Hematopoietic multipotent progenitor cell treated with erythropoietin and hydrocortisone succinate and interleukin-3 and kit ligand, for 4 days (in vitro differentiated cells): ENCODE data around the gene GATB.
A peak's percentile ranks its signal among the peaks of the same experiment; 100 is the strongest.

Experiments
- DNase-seq: peaks from one replicate; pipeline ENCODE4 v3.0.0-alpha.2; 2015

Gene GATB

DNA sequence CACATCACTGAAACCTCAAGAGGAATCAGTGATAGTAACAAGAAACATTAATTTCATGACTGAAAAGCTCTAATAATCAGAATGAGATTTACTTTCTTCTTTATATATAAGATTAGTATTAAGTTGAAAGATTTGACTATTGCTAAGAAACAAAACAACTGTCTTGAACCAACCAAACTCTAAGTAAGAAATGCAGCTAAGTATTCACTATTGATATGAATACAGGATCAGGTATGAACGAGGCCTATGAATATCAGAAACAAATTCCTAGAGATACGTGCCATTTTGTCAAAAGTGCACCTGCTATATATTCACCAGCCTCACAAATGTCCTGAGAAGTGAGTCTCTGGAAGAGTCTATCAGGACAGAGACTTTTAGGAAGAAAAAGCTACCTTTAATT, 32.1 kb downstream of the GATB start:
- no peak for DNase-seq

DNA sequence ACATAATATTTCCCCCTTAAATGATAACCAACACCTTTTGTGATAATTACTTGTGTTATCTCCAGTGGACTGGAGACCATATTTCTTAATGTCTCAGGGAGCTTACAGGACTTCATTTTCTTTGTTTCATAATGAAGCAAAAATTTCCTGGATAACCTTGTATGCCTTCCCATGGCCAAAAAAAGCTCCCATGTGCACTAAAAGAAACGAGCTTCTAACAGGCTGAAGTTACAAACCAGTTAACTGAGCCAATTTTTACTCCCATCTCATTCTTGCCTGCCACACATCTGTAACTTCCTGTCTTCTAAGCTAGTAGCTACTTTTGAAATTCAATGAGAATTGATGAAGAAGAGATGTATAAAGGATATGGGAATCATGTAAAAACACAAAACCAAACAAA, 32.8 kb downstream of the GATB start:
- no peak for DNase-seq

DNA sequence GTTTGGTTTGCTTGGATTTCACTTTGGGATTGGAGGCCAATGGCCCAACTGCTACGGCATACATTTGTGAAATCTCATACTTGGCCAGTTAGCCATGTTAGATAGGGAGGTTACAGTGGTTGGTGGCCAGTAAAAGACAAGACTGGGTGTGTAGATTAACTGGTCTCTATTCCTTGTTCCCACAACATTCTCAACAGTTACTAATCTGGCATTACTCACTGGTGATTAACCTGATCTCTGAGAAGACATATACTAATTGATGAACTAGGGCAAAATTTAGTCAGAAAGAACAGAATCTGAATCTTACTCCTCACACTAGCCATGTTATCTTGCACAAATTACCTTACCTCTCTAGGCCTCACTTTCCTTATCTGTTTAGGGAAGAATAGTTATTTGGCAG, 33.4 kb downstream of the GATB start:
- no peak for DNase-seq

DNA sequence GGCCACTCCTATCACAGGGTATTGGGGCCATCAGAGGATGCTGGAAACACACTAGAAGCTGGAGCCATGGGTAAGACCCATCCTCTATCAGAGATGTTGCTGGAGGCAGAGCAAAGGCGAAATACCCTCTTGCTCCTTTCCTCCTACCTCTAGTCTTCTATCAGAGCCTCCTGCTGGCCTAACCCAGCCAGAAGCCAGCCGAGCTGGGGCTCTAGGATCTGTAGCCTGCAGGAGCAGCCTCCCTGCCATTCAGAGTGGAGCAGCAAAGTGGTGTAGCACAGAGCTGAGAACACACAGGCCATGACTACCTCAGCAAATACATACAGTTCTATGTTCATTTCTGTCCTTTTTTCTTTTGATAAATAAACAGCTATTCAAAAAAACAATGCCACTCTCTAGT, 35.7 kb downstream of the GATB start:
- no peak for DNase-seq

DNA sequence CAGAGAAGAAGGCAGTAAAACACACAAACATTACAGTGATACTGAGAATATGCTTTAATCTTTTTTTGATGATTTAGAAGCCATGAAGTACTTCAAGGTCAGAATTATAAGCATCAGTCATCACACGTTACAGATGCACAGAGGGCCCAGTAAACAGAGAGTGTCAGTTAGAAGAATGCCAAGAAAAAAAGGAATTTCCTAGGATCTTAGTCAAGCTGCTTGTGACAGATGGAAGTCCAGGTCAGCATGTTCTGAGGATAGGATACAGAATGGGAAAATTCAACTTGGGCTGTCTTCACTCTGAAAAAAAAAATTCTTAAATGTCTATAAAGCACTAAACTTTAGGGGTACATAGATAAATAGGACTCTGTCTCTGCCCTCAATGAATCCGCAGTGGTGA, 38.9 kb downstream of the GATB start:
- no peak for DNase-seq

DNA sequence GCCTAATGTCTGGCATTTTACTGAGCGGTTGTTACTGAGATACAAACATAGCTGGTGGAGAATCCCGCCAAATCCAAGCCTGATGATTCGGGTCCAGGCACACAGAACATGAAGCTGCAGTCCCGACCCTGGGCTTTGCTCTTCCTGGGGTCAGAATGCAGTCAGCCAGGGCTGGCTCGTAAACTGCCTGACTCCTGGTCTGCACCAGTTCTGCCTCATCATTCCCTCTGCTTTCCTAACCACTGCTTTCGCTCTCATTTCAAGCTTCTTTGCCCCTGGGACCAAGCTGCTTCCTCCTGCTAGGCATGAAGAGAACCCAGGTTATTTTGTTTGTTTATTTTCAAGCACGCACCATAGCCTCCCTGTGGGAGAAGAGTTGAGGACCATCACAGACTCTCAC, 39.3 kb downstream of the GATB start:
- no peak for DNase-seq

DNA sequence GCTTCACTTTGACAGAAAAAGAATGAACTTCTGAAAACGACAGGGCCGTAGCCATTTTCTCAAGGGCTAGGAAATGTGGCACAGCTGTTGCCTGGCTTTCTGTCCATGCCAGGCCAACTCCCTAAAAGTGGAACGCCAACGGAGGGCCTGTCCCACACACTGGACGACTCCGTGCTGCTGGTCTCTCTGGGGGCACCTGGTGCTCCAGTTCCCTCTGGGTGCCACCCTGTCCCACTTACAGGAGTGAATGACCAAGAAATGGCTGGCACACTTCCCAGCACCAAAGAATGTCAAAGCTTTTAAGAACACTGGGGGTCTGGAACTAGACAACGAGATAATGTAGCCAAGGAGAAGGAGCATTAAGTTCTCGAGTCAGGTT, 40.9 kb downstream of the GATB start:
- DNase-seq: no peak

DNA sequence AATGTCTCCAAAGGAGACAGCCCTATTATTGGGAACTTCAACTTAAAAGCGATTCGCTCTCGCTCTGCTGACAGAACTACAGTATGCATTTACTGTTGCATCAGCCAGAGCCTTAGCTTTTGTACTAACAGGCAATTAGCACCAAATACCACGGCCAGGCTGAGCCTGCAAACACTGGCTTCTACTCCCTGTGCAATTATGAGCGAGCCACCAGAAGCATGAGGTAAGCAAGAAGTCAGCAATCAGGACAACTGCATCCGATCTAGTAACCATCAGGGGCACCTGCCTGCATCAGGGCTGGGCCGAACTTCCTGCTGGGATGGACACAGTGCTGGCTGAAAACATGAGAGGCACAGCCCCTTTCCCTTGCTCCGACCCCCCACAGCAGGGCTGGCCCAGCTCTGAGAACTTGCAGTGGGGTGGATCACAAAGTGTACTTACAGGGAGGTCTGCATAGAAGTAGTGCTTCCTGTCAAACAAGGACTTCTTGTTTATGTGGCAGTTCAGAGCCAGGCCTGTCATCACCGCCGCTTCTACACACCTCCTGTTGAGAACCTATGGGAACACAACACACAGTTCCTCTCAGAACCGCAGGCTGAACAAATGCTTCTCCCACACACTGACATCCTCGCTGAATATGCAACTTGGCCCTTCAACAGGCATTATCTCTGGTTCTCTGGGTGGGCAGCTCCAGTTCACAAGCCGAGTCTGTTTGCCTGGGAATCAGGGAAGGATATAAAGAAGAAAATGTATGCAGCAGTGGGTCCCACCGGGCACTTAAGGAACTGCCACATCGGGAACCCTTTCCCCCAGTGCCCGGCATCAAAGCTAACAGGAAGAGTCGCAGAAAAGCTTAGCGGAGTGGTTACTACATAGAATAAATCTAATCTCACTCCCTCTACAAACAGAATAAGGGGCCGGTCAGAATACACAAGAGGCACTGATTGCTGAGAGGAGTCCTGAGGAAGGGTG, 41.5 kb downstream of the GATB start:
- no peak for DNase-seq

DNA sequence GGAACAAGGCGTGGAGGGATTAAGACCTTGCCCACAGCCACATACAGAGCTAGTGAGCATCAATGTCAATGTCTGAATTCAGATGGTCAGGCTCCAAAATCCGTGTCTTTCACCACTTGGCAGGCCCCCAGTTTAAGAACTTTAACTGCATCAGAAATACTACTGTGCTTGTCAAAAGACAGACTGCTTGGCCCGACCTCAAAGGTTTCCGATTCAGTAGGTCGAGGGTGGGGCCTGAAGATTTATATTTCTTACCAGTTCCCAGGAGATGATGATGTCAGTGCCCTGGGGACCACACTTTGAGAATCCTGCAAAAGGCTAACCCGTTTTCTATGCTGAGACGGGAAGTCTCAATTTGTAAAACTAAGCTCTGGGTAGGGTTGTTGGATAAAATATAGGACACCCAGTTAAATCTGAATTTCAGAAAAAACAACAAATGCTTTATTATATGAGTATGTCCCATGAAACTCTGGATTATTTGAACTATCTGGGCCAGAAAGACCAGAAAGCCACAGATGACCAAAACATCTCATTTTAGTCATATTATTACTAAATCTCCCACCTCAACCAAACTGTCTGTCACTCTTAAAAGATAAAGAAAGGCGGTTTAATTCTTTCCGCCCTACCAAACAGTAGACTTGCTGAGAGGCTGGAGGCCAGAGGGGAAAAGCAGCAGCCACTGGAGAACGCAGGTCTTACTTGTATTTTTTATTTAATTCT, 42.7 kb downstream of the GATB start:
- no peak for DNase-seq

DNA sequence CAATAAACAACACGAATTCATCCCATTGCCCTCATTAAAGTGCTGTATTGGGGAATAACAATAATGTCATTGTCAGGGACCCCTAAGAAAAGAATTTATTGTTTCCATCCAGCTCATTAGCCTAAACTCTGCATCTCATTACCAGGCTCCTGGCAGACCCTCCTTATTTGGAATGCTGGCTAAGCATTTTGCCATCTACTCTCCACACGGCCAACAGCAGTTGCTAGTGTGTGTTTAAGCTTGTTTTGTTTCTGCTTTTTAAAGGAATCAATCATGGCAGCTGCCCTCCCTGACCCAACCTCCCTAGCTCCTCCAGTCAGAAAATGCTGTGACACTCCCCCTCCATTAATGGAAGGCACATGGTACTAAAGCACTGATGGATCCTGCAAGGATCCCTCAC, 43.5 kb downstream of the GATB start:
- DNase-seq: no peak

DNA sequence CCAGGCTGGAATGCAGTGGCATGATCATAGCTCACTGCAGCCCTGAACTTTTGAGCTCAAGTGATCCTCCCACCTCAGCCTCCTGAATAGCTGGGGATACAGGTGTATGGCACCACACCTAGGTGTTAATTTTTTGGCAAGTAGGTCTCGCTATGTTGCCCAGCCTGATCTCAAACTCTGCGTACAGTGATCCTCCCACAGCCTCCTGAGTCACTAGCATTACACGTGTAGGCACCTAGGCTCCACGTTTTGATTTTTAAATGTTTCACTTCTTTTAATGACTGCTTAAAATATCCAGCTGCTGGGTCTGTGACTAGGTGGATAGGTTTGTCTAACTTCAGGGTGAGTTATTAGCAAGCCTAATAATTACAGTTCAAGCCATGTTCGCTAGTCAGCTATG, 44.5 kb downstream of the GATB start:
- no peak for DNase-seq

DNA sequence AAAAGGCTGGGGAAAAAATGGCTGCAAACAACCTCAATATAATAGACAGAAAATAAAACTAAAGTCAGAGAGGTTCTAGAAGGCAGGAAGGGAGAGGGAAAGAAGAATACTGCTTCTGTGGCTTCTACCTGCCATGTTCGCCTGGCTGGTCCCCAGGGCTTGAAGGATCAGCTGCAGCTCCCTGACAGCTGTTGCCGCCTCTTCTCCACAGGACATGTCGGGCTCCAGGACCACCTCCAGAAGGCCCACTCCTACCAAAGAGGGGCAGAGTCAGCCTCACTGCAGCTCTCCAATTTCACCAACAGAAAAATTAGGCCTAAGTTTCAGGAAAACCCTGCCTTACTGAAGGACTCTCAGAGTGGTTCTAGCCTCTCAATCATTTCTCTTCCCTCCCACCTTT, 44.9 kb downstream of the GATB start:
- DNase-seq: no peak

DNA sequence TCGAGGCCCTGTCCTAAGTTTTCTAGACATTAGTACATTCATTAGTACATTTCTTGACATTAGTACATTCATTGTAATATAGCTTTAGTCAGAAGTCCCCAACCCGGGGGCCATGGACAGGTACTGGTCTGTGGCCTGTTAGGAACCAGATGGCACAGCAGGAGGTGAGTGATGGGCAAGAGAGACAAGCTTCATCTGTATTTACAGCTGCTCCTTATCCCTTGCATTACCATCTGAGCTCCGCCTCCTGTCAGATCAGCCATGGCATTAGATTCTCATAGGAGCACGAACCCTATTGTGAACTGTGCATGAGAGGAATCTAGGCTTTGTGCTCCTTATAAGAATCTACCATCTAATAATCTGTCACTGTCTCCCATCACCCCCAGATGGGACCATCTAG, 48.0 kb downstream of the GATB start:
- no peak for DNase-seq

DNA sequence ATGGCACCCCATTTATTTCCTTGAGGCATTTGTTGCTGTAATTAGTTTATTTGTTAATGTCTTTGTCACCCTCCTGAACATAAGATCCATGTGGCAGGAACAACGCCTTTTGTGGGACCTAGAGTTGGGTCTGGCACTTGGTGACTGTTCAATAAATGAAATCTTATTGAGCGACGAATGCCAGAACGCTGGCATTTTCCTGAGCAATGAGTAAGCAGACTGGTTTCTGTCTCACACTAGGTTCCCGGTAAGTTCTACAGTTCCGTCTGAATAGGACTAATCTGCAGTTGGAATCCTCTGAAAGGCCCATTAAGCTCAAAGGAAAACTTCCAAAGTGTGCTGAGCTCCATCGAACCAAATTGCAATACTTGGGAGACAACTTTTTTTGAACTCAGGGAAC, 49.2 kb downstream of the GATB start:
- DNase-seq: no peak

DNA sequence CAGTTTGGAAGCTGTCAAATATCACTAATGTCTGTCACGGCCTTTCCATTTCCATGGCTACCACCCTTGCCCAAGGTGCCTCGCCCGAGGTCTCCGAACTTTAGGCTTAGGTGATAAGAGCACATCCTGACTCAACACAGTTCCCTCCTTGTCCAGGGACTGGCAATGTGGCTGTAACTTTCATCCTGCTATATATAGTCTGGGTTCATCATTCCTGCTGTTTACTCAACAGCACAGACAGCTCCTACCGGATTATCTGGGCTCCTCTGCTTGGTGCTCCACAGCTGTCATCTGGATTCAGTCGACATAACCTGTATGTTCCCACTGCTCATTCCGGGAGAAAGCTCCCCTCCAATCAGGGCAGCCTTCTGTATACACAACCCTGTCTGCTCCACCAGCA, 51.2 kb downstream of the GATB start:
- DNase-seq: no peak

DNA sequence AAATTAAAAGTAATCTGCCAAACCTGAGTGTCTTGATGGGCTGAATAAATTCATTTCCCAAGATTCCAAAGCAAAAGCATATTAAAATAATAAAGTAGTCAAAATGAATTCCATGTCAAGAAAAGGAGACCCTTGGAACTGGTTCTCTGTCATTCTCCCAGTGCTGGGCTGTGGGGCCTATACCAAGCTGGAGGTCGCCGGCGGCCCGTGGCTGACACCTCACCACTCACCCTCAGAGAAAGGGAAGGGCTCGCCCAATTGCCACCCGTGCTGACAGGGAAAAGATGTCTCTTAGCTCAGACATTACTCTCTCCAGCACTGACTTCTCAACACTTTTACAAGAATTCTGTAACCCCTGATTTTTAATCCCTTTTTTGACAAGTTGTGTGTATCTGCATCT, 51.7 kb downstream of the GATB start:
- no peak for DNase-seq

DNA sequence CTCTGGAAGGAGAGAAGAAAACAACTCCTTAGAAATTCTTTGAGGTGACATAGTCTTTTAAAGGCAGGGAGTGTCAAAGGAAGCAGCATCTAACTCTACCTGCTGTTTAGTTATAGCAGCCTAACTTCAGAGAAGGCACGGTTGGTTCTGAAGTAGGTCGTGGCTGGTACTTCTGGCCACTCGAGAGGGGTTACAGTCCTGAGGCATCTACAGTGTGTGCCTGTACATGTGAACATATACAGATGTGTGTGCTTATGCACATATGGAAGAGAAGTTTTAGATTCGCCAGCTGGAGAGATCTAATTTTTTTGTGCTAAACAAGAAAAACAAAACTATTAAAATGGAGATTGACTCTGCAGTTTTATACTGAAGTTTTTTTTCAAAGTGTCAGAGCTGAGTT, 52.7 kb downstream of the GATB start:
- DNase-seq: no peak

DNA sequence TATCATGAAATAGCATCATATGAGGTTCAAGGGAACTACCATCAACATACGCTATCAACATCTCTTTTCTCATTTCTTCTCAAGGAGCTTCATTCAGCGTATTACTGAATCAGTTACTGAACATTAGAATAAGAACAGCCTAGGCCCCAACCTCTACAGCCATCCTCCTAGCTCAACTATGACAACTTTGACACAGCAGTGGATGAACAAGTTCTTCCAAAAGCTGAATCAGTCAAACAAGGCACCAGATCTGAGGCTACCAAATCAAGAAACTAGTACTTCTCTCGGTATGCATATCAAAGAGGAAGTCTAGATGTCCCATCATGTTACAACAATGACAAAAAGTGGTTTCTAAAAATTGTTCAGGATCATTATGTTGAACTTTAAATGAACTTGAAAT, 57.4 kb downstream of the GATB start:
- DNase-seq: no peak

DNA sequence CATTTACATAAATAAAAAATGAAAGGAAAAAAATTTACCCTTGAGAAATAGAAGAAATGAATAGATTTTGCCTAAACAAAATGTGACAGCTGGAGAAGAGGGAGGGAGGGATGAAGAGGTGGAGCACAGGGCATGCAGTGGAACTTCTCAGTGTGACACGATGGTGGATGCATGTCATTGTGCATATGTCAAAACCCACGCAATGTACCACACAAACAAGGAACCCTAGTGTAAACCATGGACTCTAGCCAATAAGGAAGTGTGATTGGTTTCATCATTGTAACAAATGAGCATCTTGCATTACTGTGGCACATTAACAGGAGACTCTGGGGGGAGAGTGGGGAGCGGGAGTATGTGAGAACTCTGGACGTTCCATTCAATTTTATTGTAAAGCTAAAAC, 58.6 kb downstream of the GATB start:
- peak; percentile 10 for DNase-seq

DNA sequence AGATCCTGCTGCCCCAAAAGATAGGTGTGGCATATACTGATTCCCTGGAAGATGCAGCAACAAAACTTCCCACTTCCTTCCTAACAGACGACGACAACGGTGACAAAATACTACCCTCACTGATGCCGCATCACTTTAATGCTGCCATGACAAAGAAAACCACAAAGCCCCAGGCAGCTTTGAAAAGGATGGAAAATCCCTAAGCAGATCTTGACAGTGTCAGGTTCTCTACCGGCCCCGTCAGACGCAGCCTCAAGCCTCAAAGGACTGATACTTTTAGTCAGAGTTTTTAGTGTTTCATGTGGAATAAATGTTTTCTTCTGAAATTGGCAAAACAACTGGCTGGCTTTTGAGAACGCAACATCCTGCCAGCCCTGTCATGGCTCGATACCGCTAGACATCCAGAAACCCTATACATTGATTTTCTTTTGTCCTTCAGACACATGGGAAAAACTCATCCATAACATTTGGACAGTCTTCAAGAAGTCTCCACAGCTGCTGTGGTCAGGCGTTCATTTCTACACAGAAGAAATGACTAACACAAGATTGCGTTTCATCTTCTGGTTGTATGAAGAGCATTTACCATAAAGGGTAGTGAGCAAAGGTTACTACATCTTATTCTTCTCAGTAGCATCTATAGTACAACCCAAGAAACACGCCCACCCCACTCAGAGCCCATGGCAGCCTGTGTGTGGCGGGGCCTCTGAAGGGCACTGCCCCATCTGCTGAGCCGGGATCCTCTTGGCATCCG, 60.1 kb downstream of the GATB start:
- DNase-seq: no peak

DNA sequence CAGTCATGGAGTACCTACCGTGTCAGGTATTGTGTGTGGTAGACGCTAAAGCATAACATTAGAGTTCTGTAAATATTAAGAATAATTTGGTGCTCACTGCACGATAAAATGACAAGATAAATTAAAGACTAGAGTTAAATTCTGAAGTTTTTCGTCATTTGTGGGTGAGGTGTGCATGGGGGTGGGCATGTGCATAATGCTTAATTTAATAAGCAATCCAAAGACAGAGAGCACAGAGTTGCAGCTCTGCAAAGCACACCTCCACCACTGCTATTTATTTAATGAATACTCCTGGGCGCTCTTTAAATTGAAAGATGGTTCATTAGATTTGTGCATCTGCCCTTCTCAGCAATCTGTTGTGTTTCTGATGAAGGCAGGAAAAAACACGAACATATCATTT, 62.6 kb downstream of the GATB start:
- DNase-seq: no peak

DNA sequence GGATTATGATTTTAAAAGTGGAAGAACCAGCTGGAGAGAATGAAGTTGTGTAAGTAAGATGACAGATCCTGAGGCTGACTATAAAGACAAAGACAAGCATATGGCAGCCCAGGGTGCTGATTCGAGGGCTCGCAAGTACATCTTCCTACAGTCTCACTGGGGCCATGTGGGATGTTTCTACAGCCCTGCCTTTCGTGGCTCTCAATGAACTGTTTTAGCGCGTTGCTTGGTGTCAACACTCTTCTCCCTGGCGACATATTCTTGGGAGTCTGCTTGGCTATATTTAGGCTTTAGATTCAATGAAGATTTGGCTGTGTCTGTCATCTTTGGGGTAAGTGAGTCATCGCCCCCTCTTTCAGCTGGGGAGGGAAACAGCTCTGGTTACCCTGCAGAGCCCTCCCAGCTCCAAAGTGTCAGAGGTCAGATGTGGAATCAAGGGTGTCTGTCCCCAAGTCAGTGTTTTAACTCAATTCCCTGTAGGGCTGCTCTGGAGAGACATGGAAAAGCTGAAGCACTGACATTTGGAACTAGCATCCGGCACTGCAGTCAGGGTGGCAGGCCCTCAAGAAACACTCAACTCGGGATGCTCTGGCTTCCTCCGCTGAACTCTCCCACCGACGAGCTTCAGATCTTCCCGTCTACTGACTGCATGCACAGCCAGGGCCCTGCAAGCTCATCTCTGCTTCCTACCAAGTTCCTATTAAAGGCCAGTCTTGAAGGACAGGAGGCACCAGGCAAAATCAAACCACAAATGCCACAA, 65.7 kb downstream of the GATB start:
- DNase-seq: no peak
